ENCODE data around the gene RPL14. TPM values are rescaled to one million over a fixed set of nuclear protein-coding genes. Genes with fewer than 3 reads are reported as not detected.
A peak's percentile ranks its signal among the peaks of the same experiment; 100 is the strongest.

The RPL14 gene
- 1,000 to 10,000 TPM; 3,658 to 4,119 (median 4,117) TPM for total RNA-seq

- Mint-ChIP-seq H3K4me1 (ENCODE audit: low read depth) (peaks cover 51% of the 10 kb centered on the region), H3K27me3 (ENCODE audit: low read depth) (no peaks in the 10 kb centered on the region), H3K4me3 (peak within 1 kb of the TSS; percentile 85), H3K36me3 (ENCODE audit: insufficient read depth) (peaks cover 31% of the 10 kb centered on the region), H3K9me3 (peaks cover 3% of the 10 kb centered on the region)
- DNase-seq (peak; percentile 93), ATAC-seq (peak; percentile 74 to 77)
Measured at GRCh38 chr3:40456940-40457823, at the start of gene RPL14. Gene RPL14, plus strand, starts transcription at chr3:40457339. Its CDS starts 133 bp downstream, at chr3:40457472.

GRCh38 chr3:40407611-40408010 lies 49.5 kb upstream of the RPL14 start:
- Mint-ChIP-seq H3K4me3 (no peak overlapping the region), H3K36me3 (ENCODE audit: insufficient read depth) (no peaks in the 10 kb centered on the region), H3K4me1 (ENCODE audit: low read depth) (no peaks in the 10 kb centered on the region), H3K9me3 (no peaks in the 10 kb centered on the region), H3K27me3 (ENCODE audit: low read depth) (no peaks in the 10 kb centered on the region)
- DNase-seq (no peak), ATAC-seq (no peak)

DNA sequence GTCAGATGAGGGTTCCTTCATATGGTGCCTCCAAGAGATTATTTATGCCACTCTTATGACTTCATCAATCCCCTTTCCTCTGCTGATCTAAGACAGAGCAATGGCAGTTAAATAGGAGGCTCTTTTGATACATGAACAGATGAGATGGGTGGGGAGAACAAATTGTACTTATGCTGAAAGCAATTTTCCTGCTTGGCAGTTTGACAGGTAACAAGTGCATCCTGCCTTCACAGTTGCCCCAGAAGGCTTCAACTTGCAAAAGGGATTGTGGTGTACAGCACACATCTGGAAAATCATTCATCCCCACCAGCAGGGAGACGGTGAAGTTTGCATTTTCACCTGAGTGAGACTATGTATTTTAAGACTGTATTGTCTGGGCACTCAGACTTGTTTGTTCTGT lies 42.9 kb upstream of the RPL14 start:
- no peak overlapping the region for H3K4me3 Mint-ChIP-seq
- ATAC-seq, result no peak
- H3K4me1 Mint-ChIP-seq (ENCODE audit: low read depth), result no peaks in the 10 kb centered on the region
- H3K9me3 Mint-ChIP-seq, result no peaks in the 10 kb centered on the region
- H3K36me3 Mint-ChIP-seq (ENCODE audit: insufficient read depth), result no peaks in the 10 kb centered on the region
- peaks cover 18% of the 10 kb centered on the region for H3K27me3 Mint-ChIP-seq (ENCODE audit: low read depth)
- no peak for DNase-seq

DNA sequence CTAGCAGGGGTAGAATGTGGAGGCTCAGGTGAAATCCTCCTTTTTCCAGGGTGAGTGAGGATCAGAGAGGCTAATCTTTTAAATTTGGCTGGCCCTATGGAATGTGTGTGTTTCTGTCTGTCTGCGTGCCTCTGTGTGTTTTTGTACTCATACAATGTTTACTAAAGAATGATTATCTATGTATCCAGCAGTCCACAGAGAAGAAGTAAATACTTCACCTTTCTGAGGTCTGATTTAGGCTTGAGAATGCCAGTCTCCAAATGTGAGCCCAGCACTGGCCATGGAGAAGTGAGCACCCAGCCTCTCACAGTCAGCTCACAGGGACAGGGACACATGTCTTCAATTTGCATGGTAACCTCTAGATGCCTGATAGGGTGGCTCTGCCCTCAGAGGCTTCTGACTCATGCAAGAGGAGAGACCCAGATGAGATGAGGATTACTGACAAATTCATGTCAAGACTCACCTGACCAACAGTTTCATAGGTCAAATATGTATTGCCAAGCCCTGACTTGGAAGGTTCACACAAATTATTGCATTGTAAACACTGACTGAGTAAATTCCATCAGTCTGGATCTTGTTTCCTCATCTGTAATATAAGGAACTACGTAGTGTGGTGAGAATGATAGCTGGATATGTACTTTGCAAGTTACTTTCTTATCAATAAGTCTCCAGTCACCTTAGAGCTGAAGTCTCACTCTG lies 39.1 kb upstream of the RPL14 start:
- Mint-ChIP-seq H3K9me3 (no peaks in the 10 kb centered on the region), H3K4me1 (ENCODE audit: low read depth) (peaks cover 1% of the 10 kb centered on the region), H3K36me3 (ENCODE audit: insufficient read depth) (peaks cover under 1% of the 10 kb centered on the region), H3K27me3 (ENCODE audit: low read depth) (peaks cover 18% of the 10 kb centered on the region), H3K4me3 (no peak overlapping the region)
- ATAC-seq, result no peak
- no peak for DNase-seq

- peaks cover 3% of the 10 kb centered on the region for H3K4me1 Mint-ChIP-seq (ENCODE audit: low read depth)
- ATAC-seq (no peak), DNase-seq (no peak)
- no peaks in the 10 kb centered on the region for H3K27me3 Mint-ChIP-seq (ENCODE audit: low read depth)
- H3K4me3 Mint-ChIP-seq, result no peak overlapping the region
- H3K9me3 Mint-ChIP-seq, result no peaks in the 10 kb centered on the region
- H3K36me3 Mint-ChIP-seq (ENCODE audit: insufficient read depth), result peaks cover 2% of the 10 kb centered on the region
Measured at GRCh38 chr3:40422861-40423260, 34.3 kb upstream of the RPL14 start.

- ATAC-seq (no peak), DNase-seq (no peak)
- Mint-ChIP-seq H3K27me3 (ENCODE audit: low read depth) (no peaks in the 10 kb centered on the region), H3K36me3 (ENCODE audit: insufficient read depth) (peaks cover 2% of the 10 kb centered on the region), H3K4me3 (no peak overlapping the region), H3K9me3 (no peaks in the 10 kb centered on the region), H3K4me1 (ENCODE audit: low read depth) (peaks cover 3% of the 10 kb centered on the region)
Measured at GRCh38 chr3:40427045-40427669, 30.0 kb upstream of the RPL14 start.

GRCh38 chr3:40432793-40433192 lies 24.3 kb upstream of the RPL14 start:
- Mint-ChIP-seq H3K9me3 (no peaks in the 10 kb centered on the region), H3K36me3 (ENCODE audit: insufficient read depth) (peaks cover 8% of the 10 kb centered on the region), H3K27me3 (ENCODE audit: low read depth) (no peaks in the 10 kb centered on the region), H3K4me1 (ENCODE audit: low read depth) (no peaks in the 10 kb centered on the region), H3K4me3 (no peak overlapping the region)
- DNase-seq (no peak), ATAC-seq (no peak)

DNA sequence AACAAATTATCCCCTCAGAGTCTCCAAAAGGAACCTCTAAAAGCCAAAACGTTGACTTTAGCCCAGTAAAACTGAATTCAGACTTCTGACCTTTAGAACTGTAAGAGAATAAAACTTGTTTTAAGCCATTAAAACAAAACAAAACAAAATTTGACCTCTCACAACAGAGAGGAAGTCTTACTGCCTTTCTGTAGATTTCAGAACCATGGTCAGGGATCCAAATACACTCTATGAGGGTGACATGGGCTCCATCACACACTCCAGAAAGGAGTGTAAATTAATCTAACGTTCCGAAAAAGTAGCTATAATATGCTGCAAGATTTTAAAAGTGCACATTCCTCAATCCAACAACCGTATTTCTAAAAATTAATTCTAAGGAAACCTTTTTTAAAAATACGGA lies 19.2 kb upstream of the RPL14 start:
- no peaks in the 10 kb centered on the region for H3K9me3 Mint-ChIP-seq
- no peaks in the 10 kb centered on the region for H3K27me3 Mint-ChIP-seq (ENCODE audit: low read depth)
- ATAC-seq, result no peak
- peaks cover 8% of the 10 kb centered on the region for H3K36me3 Mint-ChIP-seq (ENCODE audit: insufficient read depth)
- no peak overlapping the region for H3K4me3 Mint-ChIP-seq
- H3K4me1 Mint-ChIP-seq (ENCODE audit: low read depth), result no peaks in the 10 kb centered on the region
- DNase-seq, result no peak

DNA sequence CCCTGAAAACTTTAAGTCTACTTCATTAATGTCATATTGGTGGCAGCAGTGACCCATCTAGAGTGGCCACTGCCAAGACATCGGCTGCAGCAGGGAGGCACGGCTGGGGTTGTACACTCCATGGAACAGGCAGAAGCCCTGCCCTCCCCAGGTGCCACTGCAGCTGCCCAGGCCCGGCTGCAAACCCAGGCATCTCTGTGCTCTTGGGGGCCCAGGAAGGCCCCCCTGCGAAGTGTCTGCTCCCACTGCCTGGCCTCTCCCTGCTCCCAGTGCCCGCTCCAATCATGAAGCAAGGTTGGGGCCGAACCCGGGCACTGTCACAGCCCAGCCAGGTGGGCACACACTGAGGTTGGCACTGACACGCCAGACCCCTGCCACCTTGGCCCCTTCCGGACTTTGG lies 12.1 kb upstream of the RPL14 start:
- no peak overlapping the region for H3K4me3 Mint-ChIP-seq
- H3K9me3 Mint-ChIP-seq, result no peaks in the 10 kb centered on the region
- ATAC-seq, result no peak
- H3K36me3 Mint-ChIP-seq (ENCODE audit: insufficient read depth), result peaks cover 9% of the 10 kb centered on the region
- H3K27me3 Mint-ChIP-seq (ENCODE audit: low read depth), result no peaks in the 10 kb centered on the region
- H3K4me1 Mint-ChIP-seq (ENCODE audit: low read depth), result no peaks in the 10 kb centered on the region
- DNase-seq, result no peak

DNA sequence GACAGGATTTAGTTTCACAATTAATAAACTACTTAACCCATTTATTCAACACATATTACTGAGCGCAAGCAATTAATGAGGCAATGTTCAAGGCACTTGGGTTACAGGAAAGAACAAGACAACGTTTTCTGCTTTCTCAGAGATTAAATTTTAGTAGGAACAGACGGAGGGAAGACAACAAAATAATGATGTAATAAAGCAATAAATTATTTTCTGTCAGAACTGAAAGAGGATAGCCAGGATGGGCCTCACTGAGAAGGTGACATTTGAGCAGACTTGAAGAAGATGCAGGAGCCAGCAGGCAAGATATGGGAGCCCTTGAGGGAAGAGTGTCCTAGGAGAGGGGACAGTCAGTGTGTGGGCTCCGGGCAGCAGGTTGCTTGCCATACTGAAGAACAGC lies 11.3 kb upstream of the RPL14 start:
- DNase-seq (no peak), ATAC-seq (no peak)
- Mint-ChIP-seq H3K4me3 (no peak overlapping the region), H3K9me3 (no peaks in the 10 kb centered on the region), H3K27me3 (ENCODE audit: low read depth) (no peaks in the 10 kb centered on the region), H3K36me3 (ENCODE audit: insufficient read depth) (peaks cover 10% of the 10 kb centered on the region), H3K4me1 (ENCODE audit: low read depth) (no peaks in the 10 kb centered on the region)

DNA sequence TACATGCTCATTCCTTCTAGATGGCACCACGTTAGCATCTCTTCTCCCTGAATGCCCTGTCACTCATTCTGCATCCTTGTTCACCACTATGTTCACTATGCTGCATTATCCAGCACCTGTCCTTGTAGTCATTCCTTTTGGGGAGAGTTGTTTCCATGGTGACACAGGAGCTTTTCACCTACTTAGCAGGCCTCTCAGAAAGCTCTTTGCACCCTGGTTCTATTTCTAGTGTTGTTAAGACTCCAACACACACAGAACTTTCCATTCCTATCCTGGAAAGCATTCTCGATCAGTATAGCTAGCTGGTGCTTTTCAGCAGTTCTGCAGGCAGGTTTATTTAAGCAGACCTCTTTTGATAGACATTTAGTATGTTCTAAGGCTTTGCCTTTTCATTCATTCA lies 6.7 kb upstream of the RPL14 start:
- Mint-ChIP-seq H3K4me3 (no peak overlapping the region), H3K36me3 (ENCODE audit: insufficient read depth) (peaks cover 13% of the 10 kb centered on the region), H3K9me3 (no peaks in the 10 kb centered on the region), H3K27me3 (ENCODE audit: low read depth) (no peaks in the 10 kb centered on the region), H3K4me1 (ENCODE audit: low read depth) (peaks cover 26% of the 10 kb centered on the region)
- DNase-seq (no peak), ATAC-seq (no peak)

GRCh38 chr3:40451551-40451950 lies 5.6 kb upstream of the RPL14 start:
- Mint-ChIP-seq H3K27me3 (ENCODE audit: low read depth) (no peaks in the 10 kb centered on the region), H3K4me3 (peak overlapping the region; percentile 88), H3K36me3 (ENCODE audit: insufficient read depth) (peaks cover 7% of the 10 kb centered on the region), H3K4me1 (ENCODE audit: low read depth) (peaks cover 28% of the 10 kb centered on the region), H3K9me3 (peaks cover 3% of the 10 kb centered on the region)
- ATAC-seq (no peak), DNase-seq (no peak)

DNA sequence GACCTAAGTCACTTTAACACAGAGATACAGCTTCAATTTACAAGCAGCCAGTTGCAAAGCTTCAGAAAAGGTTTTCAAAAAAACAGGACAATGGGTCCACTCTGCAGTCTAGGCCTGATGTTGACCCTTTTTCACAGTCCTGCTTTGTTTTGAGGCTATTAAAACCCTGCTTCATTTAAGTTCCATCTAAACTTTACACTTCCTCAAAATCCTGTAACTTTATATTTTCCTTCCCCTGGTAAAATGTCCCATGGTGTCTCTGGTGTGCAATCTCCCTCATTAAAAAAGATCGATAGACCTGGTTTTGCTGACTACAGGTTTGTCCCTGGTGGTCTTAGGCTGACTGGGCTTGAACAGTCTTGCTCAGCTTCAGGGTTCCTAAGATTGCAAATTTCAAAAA lies 5.1 kb upstream of the RPL14 start:
- peaks cover 3% of the 10 kb centered on the region for H3K9me3 Mint-ChIP-seq
- no peaks in the 10 kb centered on the region for H3K27me3 Mint-ChIP-seq (ENCODE audit: low read depth)
- peaks cover 7% of the 10 kb centered on the region for H3K36me3 Mint-ChIP-seq (ENCODE audit: insufficient read depth)
- H3K4me3 Mint-ChIP-seq, result peak overlapping the region; percentile 88
- peaks cover 28% of the 10 kb centered on the region for H3K4me1 Mint-ChIP-seq (ENCODE audit: low read depth)
- no peak for DNase-seq
- no peak for ATAC-seq

DNA sequence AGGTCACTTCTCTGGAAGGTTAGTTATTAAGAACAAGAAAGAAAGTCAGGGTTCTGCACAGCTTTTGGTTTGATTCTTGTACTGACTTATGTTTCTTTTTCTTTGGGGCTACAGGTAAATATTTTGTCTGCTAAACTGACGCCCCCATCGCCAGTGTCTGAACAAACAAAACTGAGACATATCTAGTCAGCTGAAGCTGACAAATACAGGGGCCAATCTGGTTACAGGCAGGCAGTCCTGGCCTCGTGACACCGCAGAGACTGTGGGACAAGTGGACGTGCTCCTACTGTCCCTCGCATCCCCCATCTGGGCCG lies 4.6 kb upstream of the RPL14 start:
- no peaks in the 10 kb centered on the region for H3K27me3 Mint-ChIP-seq (ENCODE audit: low read depth)
- peaks cover 7% of the 10 kb centered on the region for H3K36me3 Mint-ChIP-seq (ENCODE audit: insufficient read depth)
- peaks cover 28% of the 10 kb centered on the region for H3K4me1 Mint-ChIP-seq (ENCODE audit: low read depth)
- peaks cover 3% of the 10 kb centered on the region for H3K9me3 Mint-ChIP-seq
- DNase-seq (no peak), ATAC-seq (no peak)
- peak overlapping the region; percentile 88 for H3K4me3 Mint-ChIP-seq

All from activated T-cell treated with anti-CD3 and anti-CD28 coated beads, Interleukin-2, amount 50 U/mL, for 4 hours (primary cell).